ENCODE measurements around the gene KIF4B. TPM values are rescaled to one million over a fixed set of nuclear protein-coding genes. Genes with fewer than 3 reads are reported as not detected.

KIF4B gene
- total and polyA plus RNA-seq, 2 of the 13 experiments (the other 11 are each of a cell fraction or from before 2014, with no cell fraction given): 0.04 TPM; not detected in 1

GRCh38 chr5:155008669-155009068 lies 4.9 kb upstream of the KIF4B start (continued):
- TF ChIP-seq ZBTB4 (CRISPR knock-in tag; IDR thresholded peaks at IDR 0.05; ENCODE audit: borderline replicate concordance): no peak
- peak; percentile 94 for TF ChIP-seq ARID5B (CRISPR knock-in tag; IDR thresholded peaks at IDR 0.05)
- no peak for TF ChIP-seq SAFB2 (CRISPR knock-in tag; IDR thresholded peaks at IDR 0.05; ENCODE audit: borderline replicate concordance, low read depth)
- TF ChIP-seq ZNF770 (CRISPR knock-in tag; IDR thresholded peaks at IDR 0.05): no peak

All from HepG2 (cell line).